Renal cortical epithelial cell (primary cell): ENCODE data around the gene TGM6. TPM values are rescaled to one million over a fixed set of nuclear protein-coding genes. Genes with fewer than 3 reads are reported as not detected.

Experiments
- DNase-seq: peaks from one replicate; pipeline ENCODE4 v3.0.0-alpha.2; 2011; ENCODE audit warnings: low read depth
- total RNA-seq: library from RNA; depleted of rRNA; stranded (reverse); fragments of >200 nt; gene quantifications from 2 replicates; pipeline ENCODE4 v1.2.3, GENCODE V29; 2014

TGM6 gene
- total RNA-seq, result not detected in 2 replicates

- no peak for DNase-seq
These were observed at the start of gene TGM6 for GRCh38 chr20:2380601-2381000. Gene TGM6, plus strand, starts transcription at chr20:2380901. Its CDS starts 68 bp downstream, at chr20:2380969.

- DNase-seq, result no peak
These were observed 49.6 kb upstream of the TGM6 start for GRCh38 chr20:2331106-2331505.

- no peak for DNase-seq
These were observed 48.7 kb upstream of the TGM6 start for GRCh38 chr20:2331901-2332565.

- no peak for DNase-seq
These were observed 48.0 kb upstream of the TGM6 start for GRCh38 chr20:2332711-2333110.

GRCh38 chr20:2333821-2334220 lies 46.9 kb upstream of the TGM6 start:
- DNase-seq, result no peak

- no peak for DNase-seq
These were observed 45.4 kb upstream of the TGM6 start for GRCh38 chr20:2335096-2335870.

- DNase-seq, result no peak
These were observed 44.2 kb upstream of the TGM6 start for GRCh38 chr20:2336471-2336870.

- DNase-seq, result no peak
These were observed 43.6 kb upstream of the TGM6 start for GRCh38 chr20:2337142-2337541.

GRCh38 chr20:2338411-2339066 lies 42.2 kb upstream of the TGM6 start:
- DNase-seq, result no peak

GRCh38 chr20:2340136-2340535 lies 40.6 kb upstream of the TGM6 start:
- DNase-seq, result no peak

GRCh38 chr20:2340823-2341222 lies 39.9 kb upstream of the TGM6 start:
- DNase-seq, result no peak

GRCh38 chr20:2341336-2341735 lies 39.4 kb upstream of the TGM6 start:
- DNase-seq, result no peak

- no peak for DNase-seq
These were observed 38.5 kb upstream of the TGM6 start for GRCh38 chr20:2342243-2342642.

GRCh38 chr20:2346188-2346587 lies 34.5 kb upstream of the TGM6 start:
- DNase-seq, result no peak

GRCh38 chr20:2348336-2348735 lies 32.4 kb upstream of the TGM6 start:
- no peak for DNase-seq

GRCh38 chr20:2349801-2350200 lies 30.9 kb upstream of the TGM6 start:
- DNase-seq, result no peak

GRCh38 chr20:2350606-2351005 lies 30.1 kb upstream of the TGM6 start:
- no peak for DNase-seq

- no peak for DNase-seq
These were observed 27.5 kb upstream of the TGM6 start for GRCh38 chr20:2353231-2353630.

- no peak for DNase-seq
These were observed 23.6 kb upstream of the TGM6 start for GRCh38 chr20:2357114-2357513.

GRCh38 chr20:2358006-2358405 lies 22.7 kb upstream of the TGM6 start:
- DNase-seq, result no peak

GRCh38 chr20:2361035-2361593 lies 19.6 kb upstream of the TGM6 start:
- no peak for DNase-seq

- DNase-seq, result no peak
These were observed 17.5 kb upstream of the TGM6 start for GRCh38 chr20:2363187-2363586.

- no peak for DNase-seq
These were observed 17.1 kb upstream of the TGM6 start for GRCh38 chr20:2363587-2363986.
